HepG2 (cell line): ENCODE data around the gene LGALS8. TPM values are rescaled to one million over a fixed set of nuclear protein-coding genes. Genes with fewer than 3 reads are reported as not detected.

ENCODE experiments used
- ATAC-seq: fragments of 200-7000 bp; cut with Tn5 transposase; 3 replicates; pipeline ENCODE4 v1.9.1; 2020; ENCODE audit warnings: mild to moderate bottlenecking, moderate library complexity
- BruUV-seq: library from RNA; stranded (reverse); fragments of 400-500 nt; replicated peaks from 2 replicates; lab custom pipeline; 2021; lab: Mats Ljungman, UMichigan
- CTCF ChIA-PET: fragments of 300-600 bp; formaldehyde crosslinking; extraction: SDS; loops from one replicate; lab custom pipeline; 2021; ENCODE audit warnings: low total read pairs, inconsistent platforms, low intra/inter-chr PET ratio; lab: Yijun Ruan, JAX
- POLR2A ChIA-PET: fragments of 350-600 bp; sonication (Branson Sonifier 250); formaldehyde crosslinking; loops from one replicate; lab custom pipeline; 2020; ENCODE audit warnings: antibody characterized with exemption, inconsistent platforms; lab: Yijun Ruan, JAX
- DNase-seq: peaks from one replicate; pipeline ENCODE4 v3.0.0-alpha.2; 2015; ENCODE audit warnings: low spot score
- FAIRE-seq: peaks from 3 replicates; lab custom pipeline; 2011; peaks lifted over from hg19 to GRCh38; lab: Jason Lieb, UNC
- H2AFZ ChIP-seq: one replicate; pipeline ENCODE4 v1.6.1; 2011; ENCODE audit warnings: low read length, inconsistent platforms
- H3K27ac ChIP-seq: fragments of 300-600 bp; 3 replicates; pipeline ENCODE4 v1.8.0; 2011; ENCODE audit warnings: mixed run types, mild to moderate bottlenecking, mixed read lengths, low read length, inconsistent platforms; ENCODE audit not compliant: insufficient read depth; ENCODE audit errors: extremely low read length
- H3K27me3 ChIP-seq, 2 experiments: fragments of 200-600 bp in 1 of 2; 2 replicates in 1 of 2; 3 replicates in 1 of 2; pipeline versions ENCODE4 v1.6.0 to v1.8.0; 2011; ENCODE audit warnings: low read length in 2 of 2, mild to moderate bottlenecking in 2 of 2, moderate library complexity in 2 of 2, inconsistent platforms in 1 of 2; ENCODE audit not compliant: insufficient read depth in 2 of 2, control insufficient read depth in 1 of 2
- H3K36me3 ChIP-seq, 2 experiments: fragments of 200-600 bp in 1 of 2; replicated peaks in 1 of 2; 2 replicates in 1 of 2; 3 replicates in 1 of 2; pipeline versions ENCODE4 v1.5.1 to v1.8.0; 2011; ENCODE audit warnings: low read length in 2 of 2, inconsistent platforms in 1 of 2; ENCODE audit not compliant: insufficient read depth in 2 of 2, control insufficient read depth in 1 of 2
- H3K4me1 ChIP-seq: 2 replicates; pipeline ENCODE4 v1.5.1; 2012; ENCODE audit warnings: low read length, inconsistent platforms; ENCODE audit not compliant: insufficient read depth
- H3K4me2 ChIP-seq: 2 replicates; pipeline ENCODE4 v1.6.0; 2011; ENCODE audit warnings: low read depth, low read length, inconsistent platforms
- H3K4me3 ChIP-seq, 3 experiments: fragments of 200-600 bp in 1 of 3; sonication (generic), shearing (Covaris generic) in 1 of 3; replicated peaks in 1 of 3; 2 replicates each; pipeline ENCODE4 v1.5.1; 2011 to 2016; ENCODE audit warnings: low read length in 3 of 3, inconsistent platforms in 2 of 3, low read depth in 2 of 3, mild to moderate bottlenecking in 2 of 3, control low read depth in 1 of 3, mixed read lengths in 1 of 3; ENCODE audit not compliant: insufficient read depth in 1 of 3
- H3K79me2 ChIP-seq: one replicate; pipeline ENCODE4 v1.6.1; 2011; ENCODE audit warnings: low read length, inconsistent platforms; ENCODE audit not compliant: insufficient read depth
- H3K9ac ChIP-seq: 2 replicates; pipeline ENCODE4 v1.6.0; 2011; ENCODE audit warnings: mild to moderate bottlenecking, low read depth, low read length, inconsistent platforms; ENCODE audit not compliant: insufficient read depth
- H3K9me3 ChIP-seq: 2 replicates; pipeline ENCODE4 v1.5.1; 2012; ENCODE audit warnings: mild to moderate bottlenecking, low read length
- H4K20me1 ChIP-seq: 2 replicates; pipeline ENCODE4 v1.6.0; 2011; ENCODE audit warnings: inconsistent platforms, mild to moderate bottlenecking, low read length, moderate library complexity; ENCODE audit not compliant: insufficient read depth
- ARID3A ChIP-seq: IDR thresholded peaks from 2 replicates; pipeline ENCODE4 v1.6.1; 2012; ENCODE audit warnings: low read depth, low read length, improper control_type of control experiment
- DNMT1 ChIP-seq: sonication (generic); formaldehyde crosslinking; IDR thresholded peaks from 2 replicates; pipeline ENCODE4 v1.5.1; 2020; ENCODE audit warnings: mild to moderate bottlenecking, missing genetic modification reagents
- EP300 ChIP-seq, 3 experiments: sonication (generic) in 1 of 3; formaldehyde crosslinking in 1 of 3; IDR thresholded peaks; 2 replicates each; pipeline versions ENCODE4 v1.5.1 to v1.6.1; 2011 to 2020; ENCODE audit warnings: low read depth in 2 of 3, low read length in 2 of 3, borderline replicate concordance in 1 of 3, improper control_type of control experiment in 1 of 3, mild to moderate bottlenecking in 1 of 3, missing genetic modification reagents in 1 of 3, moderate library complexity in 1 of 3
- KDM2A ChIP-seq: sonication (generic); formaldehyde crosslinking; IDR thresholded peaks from 2 replicates; pipeline ENCODE4 v1.4.0; 2020; ENCODE audit warnings: low read depth, missing genetic modification reagents, borderline replicate concordance
- NFIC ChIP-seq: IDR thresholded peaks from 2 replicates; pipeline ENCODE4 v1.6.1; 2012; ENCODE audit warnings: mild to moderate bottlenecking, low read length, inconsistent platforms
- PPARG ChIP-seq: conservative IDR thresholded peaks from 2 replicates; pipeline ENCODE4 v1.6.1; 2016; ENCODE audit warnings: missing biosample characterization, missing genetic modification reagents
- RARA ChIP-seq: IDR thresholded peaks from 2 replicates; pipeline ENCODE4 v1.6.1; 2016; ENCODE audit warnings: missing genetic modification reagents, missing compliant biosample characterization
- RCOR2 ChIP-seq: IDR thresholded peaks from 2 replicates; pipeline ENCODE4 v1.6.1; 2016; ENCODE audit warnings: missing biosample characterization, missing genetic modification reagents
- TEAD3 ChIP-seq: optimal IDR thresholded peaks from 2 replicates; pipeline ENCODE3; 2016; ENCODE audit warnings: borderline replicate concordance
- TFE3 ChIP-seq: IDR thresholded peaks from 2 replicates; pipeline ENCODE4 v1.6.1; 2016
- U2AF2 ChIP-seq: fragments of 200-400 bp; formaldehyde crosslinking; IDR thresholded peaks from 2 replicates; pipeline ENCODE4 v1.6.1; 2017; ENCODE audit warnings: low read depth, mild to moderate bottlenecking, low read length
- YY1 ChIP-seq: IDR thresholded peaks from 2 replicates; pipeline ENCODE4 v1.6.1; 2011; ENCODE audit warnings: low read length, low read depth, moderate library complexity, mild to moderate bottlenecking; ENCODE audit not compliant: insufficient read depth, insufficient replicate concordance
- ZBTB43 ChIP-seq: sonication (generic); formaldehyde crosslinking; conservative IDR thresholded peaks from 2 replicates; pipeline ENCODE4 v1.4.0; 2020; ENCODE audit warnings: missing genetic modification reagents
- ZNF24 ChIP-seq: fragments of 450-650 bp; IDR thresholded peaks from 2 replicates; pipeline ENCODE4 v1.6.1; 2017; ENCODE audit warnings: antibody characterized with exemption, mild to moderate bottlenecking
- ZNF264 ChIP-seq: sonication (generic); formaldehyde crosslinking; IDR thresholded peaks from 2 replicates; pipeline ENCODE4 v1.4.0; 2020; ENCODE audit warnings: missing genetic modification reagents
- ZNF3 ChIP-seq: IDR thresholded peaks from 2 replicates; pipeline ENCODE4 v1.7.0; 2017; ENCODE audit warnings: inconsistent platforms
- ZNF33A ChIP-seq: sonication (generic); formaldehyde crosslinking; IDR thresholded peaks from 2 replicates; pipeline ENCODE4 v1.5.1; 2020; ENCODE audit warnings: missing genetic modification reagents, mild to moderate bottlenecking, moderate library complexity, borderline replicate concordance
- ZNF546 ChIP-seq: sonication (generic); formaldehyde crosslinking; conservative IDR thresholded peaks from 2 replicates; pipeline ENCODE4 v1.8.1; 2023; ENCODE audit warnings: mild to moderate bottlenecking, missing genetic modification reagents
- ZNF629 ChIP-seq: sonication (generic); formaldehyde crosslinking; conservative IDR thresholded peaks from 2 replicates; pipeline ENCODE4 v1.5.0; 2020; ENCODE audit warnings: missing genetic modification reagents
- WGBS: methylation state at CpG from one replicate; pipeline ENCODE4 v1.1.6; 2017; ENCODE audit warnings: low lambda C conversion rate; 5-methylcytosine and 5-hydroxymethylcytosine counted together
- in situ Hi-C: cut with HindIII; loops from 2 replicates; pipeline ENCODE4 v1.10.0; 2017; ENCODE audit warnings: low pct_unique_long_range_greater_than_20kb; ENCODE audit not compliant: extremely low pct_ligation_motif_present
- intact Hi-C: fragments of 100-400 bp; cut with micrococcal nuclease; formaldehyde crosslinking; loops from one replicate; pipeline ENCODE4 v1.10.0; 2022; ENCODE audit not compliant: unreplicated experiment
- polyA plus RNA-seq, 8 experiments: library from polyadenylated mRNA; depleted of rRNA in 3 of 8; stranded (reverse) in 7 of 8; unstranded in 1 of 8; fragments of >200 nt; fragmentation: Illumina TruSeq in 4 of 8; extraction: Trizol in 4 of 8; gene quantifications; 2 replicates each; pipeline versions ENCODE4 v1.2.1 to v1.2.3, GENCODE V29; 2011 to 2016; ENCODE audit warnings: low read depth in 4 of 8, missing spikeins in 1 of 8, mixed read lengths in 1 of 8; ENCODE audit not compliant: insufficient read depth in 1 of 8
- total RNA-seq, 5 experiments: library from RNA; depleted of rRNA; stranded (reverse); fragments of >200 nt; fragmentation: Illumina TruSeq; extraction: Trizol; gene quantifications; 2 replicates each; pipeline ENCODE4 v1.2.3, GENCODE V29; 2016; ENCODE audit warnings: low read depth in 1 of 5
- TF ChIP-seq, protein P1 (sequence below): sonication (generic); formaldehyde crosslinking; IDR thresholded peaks from 2 replicates; pipeline ENCODE4 v1.5.1; 2020; ENCODE audit warnings: missing genetic modification reagents, mild to moderate bottlenecking, borderline replicate concordance

The LGALS8 gene
- total and polyA plus RNA-seq, 2 of the 13 experiments (the other 11 are each of a cell fraction or from before 2014, with no cell fraction given): 29.3 to 185 TPM

DNA sequence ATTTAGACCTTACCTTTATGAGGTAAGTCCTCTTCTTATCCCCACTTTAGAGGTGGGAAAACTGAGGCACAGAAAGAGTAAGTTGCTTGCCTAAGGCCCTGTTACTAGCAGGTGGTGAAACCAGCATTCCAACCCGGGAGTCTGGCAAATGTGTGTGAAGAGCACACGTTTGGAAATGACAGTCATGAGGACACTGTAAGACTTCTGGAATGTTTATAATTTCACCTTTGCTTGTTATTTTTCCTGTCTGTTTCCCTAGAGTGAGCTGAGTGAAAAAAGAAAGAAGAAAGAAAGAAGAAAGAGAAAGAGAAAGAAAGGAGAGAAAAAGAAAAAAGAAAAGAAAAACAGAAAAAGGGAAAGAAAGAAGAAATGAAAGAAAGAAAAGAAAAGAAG lies 21.2 kb upstream of the LGALS8 start:
- 5% methylated on average over 2 of the region's 2 CpGs for WGBS
- in situ Hi-C loops: no loop called here
- ATAC-seq (peak; percentile 72), FAIRE-seq (no peak), DNase-seq (peak; percentile 89)
- no TSS peak for BruUV-seq
- no peaks in the 10 kb centered on the region for H3K27me3 ChIP-seq
- no peaks in the 10 kb centered on the region for H3K36me3 ChIP-seq
- intact Hi-C loops: loop anchor here (1.0 kb wide), 1 partner anchor 12 kb away; no protein-coding TSS in a partner anchor
- H2AFZ ChIP-seq: no peak overlapping the region
- H3K4me2 ChIP-seq: peak overlapping the region; percentile 60
- ChIA-PET POLR2A (interaction anchor here (0.5 to 2.1 kb wide), 11 partner anchors 8 to 1429 kb away, joined by 3 to 42 read pairs (median 8); partner anchors contain the start of gene LGALS8), CTCF (no interaction called here)
- H4K20me1 ChIP-seq: no peaks in the 10 kb centered on the region
- peak overlapping the region; percentile 89 for H3K27ac ChIP-seq
- H3K9ac ChIP-seq: peak overlapping the region; percentile 55; the same call in 1 of the 2 replicates
- peaks cover 74% of the 10 kb centered on the region for H3K4me1 ChIP-seq
- H3K79me2 ChIP-seq: no peaks in the 10 kb centered on the region
- no peak overlapping the region for H3K4me3 ChIP-seq
- no peaks in the 10 kb centered on the region for H3K9me3 ChIP-seq
- no peak for TF ChIP-seq ZNF33A (CRISPR knock-in tag)
- TF ChIP-seq ZBTB43: 0 out of 2 replicates have a peak, but pooled peaks have one; percentile 74
- peak; percentile 83 for TF ChIP-seq ZNF3 (CRISPR knock-in tag)
- TF ChIP-seq ZNF546 (CRISPR knock-in tag): no peak
- TF ChIP-seq, protein P1, sequence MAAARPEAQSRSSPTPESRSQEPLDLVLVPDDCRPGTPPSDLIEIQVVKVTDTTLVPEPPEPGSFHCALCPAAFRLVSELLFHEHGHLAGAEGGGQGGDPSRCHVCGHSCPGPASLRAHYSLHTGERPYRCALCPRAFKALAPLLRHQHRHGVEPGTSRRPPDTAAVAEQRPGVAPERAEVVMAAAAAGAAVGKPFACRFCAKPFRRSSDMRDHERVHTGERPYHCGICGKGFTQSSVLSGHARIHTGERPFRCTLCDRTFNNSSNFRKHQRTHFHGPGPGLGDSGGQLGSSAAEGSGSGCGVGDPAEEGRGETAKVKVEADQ (CRISPR knock-in tag): 0 out of 2 replicates have a peak, but pooled peaks have one; percentile 52
- TF ChIP-seq ZNF24: peak; percentile 80
- 0 out of 2 replicates have a peak, but pooled peaks have one; percentile 15 for TF ChIP-seq ARID3A
- TF ChIP-seq PPARG (CRISPR knock-in tag): peak; percentile 86
- peak; percentile 13; the same call in 1 of the 2 replicates for TF ChIP-seq NFIC
- no peak for TF ChIP-seq YY1
- no peak for TF ChIP-seq ZNF264 (CRISPR knock-in tag)
- TF ChIP-seq U2AF2: no peak
- no peak for TF ChIP-seq DNMT1 (CRISPR knock-in tag)
- TF ChIP-seq TFE3: peak; percentile 64; the same call in 1 of the 2 replicates
- peak; percentile 30; the same call in 1 of the 2 replicates for TF ChIP-seq RARA
- TF ChIP-seq RCOR2 (CRISPR knock-in tag): peak; percentile 94
- TF ChIP-seq EP300 (IDR thresholded peaks at IDR 0.05; ENCODE audit: low read depth in 2 of 2, low read length in 2 of 2): peak in 1 of 2 experiments; percentile 42; a peak in 1 of 4 replicates
- TF ChIP-seq EP300 (CRISPR knock-in tag; IDR thresholded peaks at IDR 0.05; ENCODE audit: borderline replicate concordance): no peak
- TF ChIP-seq TEAD3 (CRISPR knock-in tag): peak; percentile 89
- TF ChIP-seq KDM2A (CRISPR knock-in tag): no peak
- TF ChIP-seq ZNF629: peak; percentile 99
